HUES6 (cell line): ENCODE results near the gene C19orf44.
"Not testable (repeated sequence)": the region's sequence is repeated elsewhere in the genome, so short reads cannot be mapped to it uniquely, and the experiment has no call there.

Experiments used
- H3K27ac ChIP-seq: 2 replicates; pipeline ENCODE4 v1.7.0; 2013; ENCODE audit warnings: low read depth, mild to moderate bottlenecking, low read length, inconsistent platforms
- H3K27me3 ChIP-seq: 2 replicates; pipeline ENCODE4 v1.6.1; 2013; ENCODE audit warnings: low read length; ENCODE audit not compliant: control insufficient read depth, insufficient read depth
- H3K36me3 ChIP-seq: 2 replicates; pipeline ENCODE4 v1.6.1; 2013; ENCODE audit warnings: low read length; ENCODE audit not compliant: control insufficient read depth, insufficient read depth
- H3K4me1 ChIP-seq: 2 replicates; pipeline ENCODE4 v1.6.1; 2013; ENCODE audit warnings: low read length; ENCODE audit not compliant: control insufficient read depth, insufficient read depth
- H3K4me3 ChIP-seq: 2 replicates; pipeline ENCODE4 v1.5.1; 2013; ENCODE audit warnings: low read depth, low read length
- H3K9ac ChIP-seq: one replicate; pipeline ENCODE4 v1.6.1; 2013; ENCODE audit warnings: mild to moderate bottlenecking, low read length
- H3K9me3 ChIP-seq: 2 replicates; pipeline ENCODE4 v1.6.1; 2013; ENCODE audit warnings: low read depth, low read length; ENCODE audit not compliant: control insufficient read depth, insufficient read depth

The C19orf44 gene

DNA sequence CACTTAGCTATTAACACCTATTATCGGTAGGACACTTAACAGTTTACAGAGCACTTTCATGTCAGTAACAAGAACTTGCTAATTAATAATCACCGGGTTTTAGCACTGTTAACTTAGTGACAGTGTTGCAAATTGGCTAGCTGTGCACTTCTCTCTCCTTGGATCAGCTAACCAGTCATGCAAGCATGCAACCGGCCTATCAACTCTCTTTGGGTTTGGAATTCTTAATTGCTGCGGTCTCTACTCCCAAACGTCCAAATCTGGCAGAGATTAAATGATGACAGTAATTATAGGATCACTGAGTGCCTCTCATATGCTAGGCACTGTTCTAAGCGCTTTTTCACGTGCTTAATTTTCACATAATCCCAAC lies 25.7 kb upstream of the C19orf44 start:
- H3K4me1 ChIP-seq = peaks cover 16% of the 10 kb centered on the region; the same call in 1 of the 2 replicates
- H3K36me3 ChIP-seq = no peaks in the 10 kb centered on the region
- peaks cover 3% of the 10 kb centered on the region; the same call in 1 of the 2 replicates for H3K27me3 ChIP-seq
- peak overlapping the region; percentile 87 for H3K4me3 ChIP-seq
- no peak overlapping the region for H3K9ac ChIP-seq
- H3K9me3 ChIP-seq = 0 out of 2 replicates have a peak, but pooled peaks cover 5% of the 10 kb centered on the region
- H3K27ac ChIP-seq = no peak overlapping the region

DNA sequence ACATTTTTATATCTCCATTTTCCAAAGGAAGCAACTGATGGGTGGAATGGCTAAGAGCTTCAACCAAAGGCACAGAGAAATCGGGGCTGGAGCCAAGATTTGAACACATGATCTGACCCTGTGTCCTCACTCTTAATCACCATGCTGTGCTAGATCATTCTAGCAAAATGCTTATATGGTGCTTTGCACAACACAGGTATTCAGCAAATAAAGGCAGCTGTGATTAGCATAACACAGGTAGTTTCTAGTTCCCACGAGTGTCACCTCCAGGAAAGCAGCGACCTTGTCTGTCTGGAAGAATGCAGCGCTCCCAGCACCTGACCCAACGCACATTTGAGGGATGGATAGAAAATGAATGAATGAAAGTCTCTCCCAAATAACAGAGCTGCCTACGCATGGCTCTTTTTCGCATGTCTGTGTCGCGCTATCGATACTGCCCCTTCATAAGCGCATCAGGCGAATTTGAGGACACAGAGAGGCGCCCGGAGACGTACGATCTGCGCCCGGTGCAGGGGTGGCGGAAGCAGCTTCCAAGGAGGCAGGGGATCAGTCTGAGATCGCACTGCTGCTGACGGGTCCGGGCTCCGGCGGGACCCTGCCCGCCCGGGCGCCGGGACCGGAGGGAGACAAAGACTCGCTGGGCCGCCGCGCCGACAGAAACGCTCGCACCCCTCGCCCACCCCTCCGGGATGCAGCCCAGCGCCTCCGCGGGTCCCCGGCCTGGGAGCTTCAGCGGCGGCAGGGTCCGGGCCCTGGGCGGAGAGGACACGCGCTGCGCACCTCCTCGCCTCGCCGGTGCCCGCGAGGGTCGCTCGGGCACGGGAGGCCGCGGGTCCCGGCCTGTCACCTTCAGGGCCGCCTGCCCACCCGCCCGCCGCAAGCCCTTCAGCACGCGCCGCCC lies 25.0 kb upstream of the C19orf44 start:
- no peak overlapping the region; the same call in 1 of the 2 replicates for H3K27ac ChIP-seq
- peaks cover 16% of the 10 kb centered on the region; the same call in 1 of the 2 replicates for H3K4me1 ChIP-seq
- no peaks in the 10 kb centered on the region for H3K36me3 ChIP-seq
- 0 out of 2 replicates have a peak, but pooled peaks cover 5% of the 10 kb centered on the region for H3K9me3 ChIP-seq
- peaks cover 3% of the 10 kb centered on the region; the same call in 1 of the 2 replicates for H3K27me3 ChIP-seq
- H3K9ac ChIP-seq = peak overlapping the region; percentile 73
- H3K4me3 ChIP-seq = peak overlapping the region; percentile 87

DNA sequence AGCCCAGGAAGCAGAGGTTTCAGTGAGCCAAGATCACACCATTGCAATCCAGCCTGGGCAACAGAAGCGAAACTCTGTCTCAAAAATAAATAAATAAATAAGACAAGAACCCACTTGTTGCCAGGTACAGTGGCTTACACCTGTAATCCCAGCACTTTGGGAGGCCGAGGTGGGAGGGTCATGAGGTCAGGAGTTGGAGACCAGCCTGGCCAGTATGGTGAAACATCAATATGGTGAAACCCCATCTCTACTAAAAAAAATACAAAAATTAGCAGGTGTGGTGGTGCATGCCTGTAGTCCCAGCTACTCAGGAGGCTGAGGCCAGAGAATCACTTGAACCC lies 23.7 kb upstream of the C19orf44 start:
- H3K27ac ChIP-seq, H3K9me3 ChIP-seq, H3K36me3 ChIP-seq, H3K27me3 ChIP-seq: not testable (repeated sequence)
- H3K4me1 ChIP-seq = peaks cover 16% of the 10 kb centered on the region; the same call in 1 of the 2 replicates
- peak overlapping the region; percentile 76 for H3K9ac ChIP-seq
- H3K4me3 ChIP-seq = peak overlapping the region; percentile 87

DNA sequence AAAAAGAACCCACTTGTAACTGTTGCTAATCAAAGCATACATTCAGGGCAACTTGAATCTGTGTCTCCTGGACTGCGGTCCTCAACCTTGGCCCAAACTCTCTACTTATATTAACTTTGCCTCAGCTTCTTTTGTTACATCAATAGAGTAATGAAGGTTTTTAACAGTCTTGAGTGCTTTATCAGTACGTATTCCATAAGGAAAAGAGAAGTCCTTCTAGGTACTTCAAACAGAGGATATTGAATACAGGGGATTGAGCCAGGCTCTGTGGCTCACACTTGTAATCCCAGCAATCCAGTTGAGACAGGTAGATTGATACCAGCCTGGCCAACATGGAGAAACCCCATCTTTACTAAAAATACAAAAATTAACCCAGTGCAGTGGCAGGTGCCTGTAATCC lies 23.2 kb upstream of the C19orf44 start:
- H3K27ac ChIP-seq = no peak overlapping the region
- no peak overlapping the region for H3K4me3 ChIP-seq
- H3K4me1 ChIP-seq = peaks cover 16% of the 10 kb centered on the region; the same call in 1 of the 2 replicates
- H3K27me3 ChIP-seq = peaks cover 3% of the 10 kb centered on the region; the same call in 1 of the 2 replicates
- H3K9ac ChIP-seq = no peak overlapping the region
- H3K9me3 ChIP-seq = 0 out of 2 replicates have a peak, but pooled peaks cover 5% of the 10 kb centered on the region
- H3K36me3 ChIP-seq = no peaks in the 10 kb centered on the region

DNA sequence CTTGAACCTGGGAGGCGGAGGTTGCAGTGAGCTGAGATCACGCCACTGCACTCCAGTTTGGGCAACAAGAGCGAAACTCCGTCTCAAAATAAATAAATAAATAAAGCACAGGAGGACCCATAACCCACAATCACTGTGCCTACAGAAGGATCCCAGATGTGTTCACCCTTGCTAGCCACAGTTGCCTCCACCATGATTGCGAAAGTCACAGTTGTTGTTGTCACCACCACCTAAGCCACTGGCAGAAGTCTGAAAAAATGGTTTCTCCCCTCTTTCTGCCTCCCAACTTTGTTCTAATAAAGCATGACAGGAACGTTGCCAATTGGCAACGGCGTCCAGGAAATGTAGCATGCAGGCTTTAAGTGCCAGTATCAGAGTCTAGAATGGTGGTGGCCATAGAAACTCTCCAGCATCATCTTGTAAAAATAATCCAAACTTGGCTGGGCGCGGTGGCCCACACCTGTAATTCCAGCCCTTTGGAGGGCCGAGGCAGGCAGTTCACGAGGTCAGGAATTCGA lies 22.3 kb upstream of the C19orf44 start:
- Histone ChIP-seq H3K27ac (no peak overlapping the region), H3K4me3 (no peak overlapping the region), H3K27me3 (peaks cover 3% of the 10 kb centered on the region; the same call in 1 of the 2 replicates), H3K36me3 (no peaks in the 10 kb centered on the region), H3K4me1 (peaks cover 14% of the 10 kb centered on the region; the same call in 1 of the 2 replicates), H3K9me3 (0 out of 2 replicates have a peak, but pooled peaks cover 5% of the 10 kb centered on the region), H3K9ac (no peak overlapping the region)

DNA sequence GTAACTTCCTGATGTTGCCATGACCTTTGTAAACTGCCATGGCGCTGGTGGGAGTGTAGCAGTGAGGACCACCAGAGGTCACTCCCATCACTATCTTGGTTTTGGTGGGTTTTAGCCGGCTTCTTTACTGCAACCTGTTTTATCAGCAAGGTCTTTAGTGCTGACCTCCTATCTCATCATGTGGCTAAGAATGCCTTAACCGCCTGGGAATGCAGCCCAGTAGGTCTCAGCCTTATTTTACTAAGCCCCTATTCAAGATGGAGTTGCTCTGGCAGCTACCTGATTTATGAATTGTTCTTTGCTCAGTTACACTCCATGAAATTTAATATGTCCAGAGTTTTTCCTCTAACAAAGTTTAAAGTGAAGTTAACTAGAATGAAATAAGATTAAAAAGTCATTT lies 19.8 kb upstream of the C19orf44 start:
- no peaks in the 10 kb centered on the region for H3K27me3 ChIP-seq
- no peak overlapping the region for H3K4me3 ChIP-seq
- no peak overlapping the region for H3K27ac ChIP-seq
- no peak overlapping the region for H3K9ac ChIP-seq
- H3K4me1 ChIP-seq = no peaks in the 10 kb centered on the region
- 0 out of 2 replicates have a peak, but pooled peaks cover 5% of the 10 kb centered on the region for H3K9me3 ChIP-seq
- no peaks in the 10 kb centered on the region for H3K36me3 ChIP-seq

DNA sequence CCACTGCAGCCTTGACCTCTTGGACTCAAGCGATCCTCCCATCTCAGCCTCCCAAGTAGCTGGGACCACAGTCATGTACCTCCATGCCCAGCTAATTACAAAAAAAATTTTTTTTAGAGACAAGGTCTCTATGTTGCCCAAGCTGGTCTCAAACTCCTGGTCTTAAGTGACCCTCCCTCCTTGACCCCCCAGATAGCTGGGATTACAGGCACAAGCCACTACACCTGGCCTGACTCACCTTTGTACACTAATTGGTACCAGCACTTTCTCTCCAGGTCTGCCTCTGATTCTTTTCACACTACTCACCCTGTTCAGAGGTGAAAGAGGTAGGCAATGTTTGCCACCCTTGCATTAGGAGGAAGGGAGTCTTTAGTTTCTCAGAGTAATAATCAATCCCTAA lies 18.9 kb upstream of the C19orf44 start:
- no peaks in the 10 kb centered on the region for H3K4me1 ChIP-seq
- H3K9ac ChIP-seq = no peak overlapping the region
- H3K4me3 ChIP-seq = no peak overlapping the region
- no peak overlapping the region for H3K27ac ChIP-seq
- 0 out of 2 replicates have a peak, but pooled peaks cover 5% of the 10 kb centered on the region for H3K9me3 ChIP-seq
- H3K36me3 ChIP-seq = no peaks in the 10 kb centered on the region
- no peaks in the 10 kb centered on the region for H3K27me3 ChIP-seq

DNA sequence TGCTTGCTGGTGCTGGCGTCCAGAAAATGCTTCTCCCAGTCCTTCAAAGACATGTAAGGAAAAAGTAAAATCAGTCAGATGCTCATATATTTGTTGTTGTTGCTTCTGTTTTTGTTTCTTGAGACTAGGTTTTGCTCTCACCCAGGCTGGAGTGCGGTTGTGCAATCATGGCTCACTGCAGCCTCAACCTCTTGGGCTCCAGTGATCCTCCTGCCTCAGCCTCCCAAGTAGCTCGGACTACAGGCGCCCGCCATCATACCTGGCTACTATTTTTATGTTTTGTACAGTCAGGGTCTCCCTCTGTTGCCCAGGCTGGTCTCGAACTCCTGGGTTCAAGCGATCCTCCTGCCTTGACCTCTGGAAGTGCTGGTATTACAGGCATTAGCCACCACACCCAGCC lies 13.4 kb upstream of the C19orf44 start:
- Histone ChIP-seq H3K36me3 (no peaks in the 10 kb centered on the region), H3K4me3 (no peak overlapping the region), H3K27ac (no peak overlapping the region), H3K4me1 (no peaks in the 10 kb centered on the region), H3K9ac (no peak overlapping the region), H3K9me3 (no peaks in the 10 kb centered on the region), H3K27me3 (no peaks in the 10 kb centered on the region)

DNA sequence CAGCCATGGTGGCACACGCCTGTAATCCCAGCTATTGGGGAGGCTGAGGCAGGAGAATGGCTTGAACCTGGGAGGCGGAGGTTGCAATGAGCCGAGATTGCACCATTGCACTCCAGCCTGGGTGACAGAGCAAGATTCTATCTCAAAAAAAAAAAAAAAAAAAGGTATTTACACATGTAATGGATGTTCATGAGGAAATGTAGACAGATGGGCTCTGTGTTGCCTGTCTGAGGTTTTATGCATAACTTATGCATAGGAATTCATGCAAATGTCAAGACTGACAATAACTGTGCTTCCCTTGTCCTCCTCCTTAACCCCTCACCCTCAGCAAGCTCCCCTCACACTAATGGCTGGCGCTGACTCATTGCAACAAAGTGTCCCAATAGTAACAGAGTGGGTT lies 9.7 kb upstream of the C19orf44 start:
- H3K4me1 ChIP-seq, H3K9ac ChIP-seq, H3K27ac ChIP-seq, H3K27me3 ChIP-seq, H3K4me3 ChIP-seq, H3K36me3 ChIP-seq, H3K9me3 ChIP-seq: not testable (repeated sequence)

DNA sequence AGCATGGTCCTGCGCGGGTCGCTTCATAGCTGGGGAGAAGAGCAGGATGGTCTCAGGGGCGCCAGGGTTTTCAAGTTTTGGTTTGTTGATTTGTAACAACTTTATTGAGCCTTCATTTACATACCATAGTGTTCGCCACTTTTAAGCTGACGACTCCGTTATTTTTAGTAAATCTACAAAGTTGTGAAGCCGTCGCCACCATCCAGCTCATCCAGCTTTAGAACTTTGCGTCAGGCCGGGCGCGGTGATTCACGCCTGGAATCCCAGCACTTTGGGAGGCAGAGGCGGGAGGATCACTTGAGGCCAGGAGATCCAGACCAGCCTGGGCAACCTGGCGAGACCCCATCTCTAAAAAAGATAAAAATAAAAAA lies 404 bp downstream of the C19orf44 start:
- Histone ChIP-seq H3K36me3 (no peaks in the 10 kb centered on the region; the same call in 1 of the 2 replicates), H3K4me3 (peak overlapping the region; percentile 85), H3K9me3 (no peaks in the 10 kb centered on the region), H3K4me1 (peaks cover 10% of the 10 kb centered on the region; the same call in 1 of the 2 replicates), H3K27ac (no peak overlapping the region), H3K27me3 (no peaks in the 10 kb centered on the region), H3K9ac (peak overlapping the region; percentile 37)

DNA sequence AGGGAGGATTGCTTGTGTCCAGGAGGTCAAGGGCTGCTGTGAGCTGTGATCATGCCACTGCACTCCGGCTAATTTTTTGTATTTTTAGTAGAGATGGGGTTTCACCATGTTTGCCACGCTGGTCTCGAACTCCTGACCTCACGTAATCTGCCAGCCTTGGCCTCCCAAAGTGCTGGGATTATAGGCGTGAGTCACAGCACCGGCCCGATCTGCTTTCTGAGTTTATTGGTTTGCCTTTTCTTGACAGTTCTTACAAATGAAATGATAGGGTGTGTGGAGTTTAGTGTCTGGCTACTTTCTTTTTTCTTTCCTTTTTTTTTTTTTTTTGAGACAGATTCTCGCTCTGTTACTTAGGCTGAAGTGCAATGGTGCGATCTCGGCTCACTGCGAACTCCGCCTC lies 848 bp downstream of the C19orf44 start:
- peak overlapping the region; percentile 85 for H3K4me3 ChIP-seq
- H3K27ac ChIP-seq = no peak overlapping the region
- H3K27me3 ChIP-seq = no peaks in the 10 kb centered on the region
- peaks cover 10% of the 10 kb centered on the region; the same call in 1 of the 2 replicates for H3K4me1 ChIP-seq
- H3K36me3 ChIP-seq = no peaks in the 10 kb centered on the region; the same call in 1 of the 2 replicates
- H3K9ac ChIP-seq = no peak overlapping the region
- H3K9me3 ChIP-seq = no peaks in the 10 kb centered on the region
